ENCODE results near the gene KRT81. TPM values are rescaled to one million over a fixed set of nuclear protein-coding genes. Genes with fewer than 3 reads are reported as not detected.
A peak's percentile ranks its signal among the peaks of the same experiment; 100 is the strongest.

Gene KRT81
- 3.3 TPM in 1 of 2 replicates, not detected in the other for total RNA-seq (2014; rRNA removed; shearing (Covaris generic); ENCODE audit: low replicate concordance)

DNA sequence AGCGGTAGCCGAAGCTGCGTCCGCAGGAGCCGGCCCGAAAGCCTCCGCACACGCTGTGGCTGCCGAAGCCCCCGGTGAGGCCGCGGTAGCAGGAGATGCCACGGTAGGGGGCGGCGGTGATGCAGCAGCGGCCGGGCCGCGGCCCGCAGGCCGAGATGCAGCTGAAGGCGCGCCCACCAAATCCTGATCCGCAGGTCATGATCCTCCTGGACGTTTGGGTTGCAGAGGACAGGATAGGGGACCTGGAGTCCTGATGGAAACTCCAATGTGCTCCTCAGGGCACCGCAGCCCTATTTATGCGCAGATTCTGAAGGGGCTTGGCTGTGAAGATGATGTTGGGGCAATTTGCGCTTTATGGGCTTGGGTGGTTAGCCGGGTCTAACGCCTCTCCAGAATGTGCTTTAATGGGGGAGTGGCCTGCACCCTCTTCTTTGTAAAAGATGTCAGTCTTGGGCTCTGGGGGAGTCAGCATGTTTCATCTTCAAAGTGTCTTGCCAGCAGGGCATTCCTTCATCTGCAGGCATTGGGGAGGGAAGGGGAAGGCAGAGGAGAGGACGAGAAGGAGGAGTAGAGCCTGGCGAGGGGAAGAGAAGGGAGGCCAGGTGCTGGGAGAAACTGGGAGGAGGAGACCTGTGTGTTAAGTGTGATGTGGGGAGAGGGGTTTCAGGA lies at the start of gene KRT81:
Gene KRT81, minus strand, starts transcription at position 268 of the 669 bp plus-strand sequence. Its CDS starts 69 bp downstream, at position 199.
- DNase-seq (ENCODE audit: low read depth), result no peak
- in situ Hi-C loops (cut with HindIII; ENCODE audit: low pct_unique_long_range_greater_than_20kb, low sequenced_read_pairs), result no loop called here

DNA sequence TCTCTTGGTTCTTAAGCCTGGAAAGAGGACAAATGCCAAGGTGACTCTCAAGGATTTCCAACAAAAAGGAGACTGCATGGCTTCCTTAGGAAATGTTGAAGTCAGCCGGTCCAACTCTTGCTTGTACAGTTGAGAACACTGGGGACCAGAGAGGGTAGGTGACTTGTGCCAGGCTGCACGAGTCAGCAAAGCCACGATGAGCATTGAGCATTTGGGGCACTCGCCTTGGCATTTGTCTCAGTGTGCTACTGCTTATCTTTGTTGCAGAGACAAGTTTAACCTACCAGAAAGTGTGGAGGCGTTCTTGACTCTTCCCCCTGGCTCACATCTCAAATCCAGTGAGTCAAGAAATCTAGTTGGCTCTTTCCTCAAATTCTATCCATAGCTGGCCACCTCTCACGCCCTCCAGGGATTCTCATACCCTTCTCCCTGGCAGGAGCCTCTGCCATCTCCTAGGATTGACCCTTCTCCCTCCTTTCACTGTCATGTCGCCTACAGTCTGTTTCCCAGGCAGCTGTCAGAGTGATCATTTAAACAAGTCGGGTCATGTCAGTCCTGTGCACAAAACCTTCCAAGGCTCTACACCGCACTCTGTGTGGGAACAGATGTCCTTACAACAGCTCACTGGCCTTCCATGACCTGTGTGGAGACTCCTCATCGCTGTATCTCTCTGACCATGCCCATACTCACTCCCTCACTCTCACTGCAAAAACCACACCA lies 47.1 kb upstream of the KRT81 start:
- in situ Hi-C loops (cut with HindIII; ENCODE audit: low pct_unique_long_range_greater_than_20kb, low sequenced_read_pairs), result no loop called here
- no peak for DNase-seq (ENCODE audit: low read depth)

DNA sequence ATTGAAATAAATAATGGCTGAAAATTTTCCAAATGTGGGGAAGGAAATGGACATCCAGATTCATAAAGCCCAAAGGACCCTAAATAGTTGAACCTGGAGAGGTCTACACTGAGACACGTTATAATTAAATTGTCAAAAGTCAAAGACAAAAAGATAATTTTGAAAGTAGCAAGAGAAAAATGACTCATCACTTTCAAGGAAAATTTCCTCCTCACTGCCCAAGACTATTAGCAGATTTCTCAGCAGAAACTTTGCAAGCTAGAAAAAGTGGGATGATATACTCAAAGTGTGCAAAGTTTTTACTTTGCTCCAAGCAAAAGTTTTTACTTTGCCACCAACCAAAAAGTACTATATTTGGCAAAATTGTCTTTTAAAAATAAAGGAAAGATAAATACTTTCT lies 45.7 kb upstream of the KRT81 start:
- peak; percentile 25 for DNase-seq (ENCODE audit: low read depth)

DNA sequence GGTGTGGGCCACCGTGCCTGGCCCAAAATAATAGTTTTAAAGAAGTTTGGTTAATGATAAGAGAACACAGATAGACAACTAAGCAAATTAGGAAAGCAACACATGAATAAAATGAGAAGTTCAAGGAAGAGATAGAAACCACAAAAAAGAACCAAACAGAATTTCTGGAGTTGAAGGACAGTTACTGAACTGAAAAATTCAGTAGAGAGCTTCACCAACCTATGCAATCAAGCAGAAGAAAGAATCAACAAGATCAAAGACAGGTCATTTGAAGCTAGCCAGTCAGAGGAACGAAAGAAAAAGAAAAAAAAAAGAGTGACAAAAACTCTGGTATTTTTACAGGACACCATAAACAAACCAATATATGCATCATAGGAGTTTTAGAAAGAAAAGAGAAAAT lies 45.3 kb upstream of the KRT81 start:
- DNase-seq (ENCODE audit: low read depth), result peak; percentile 21
- in situ Hi-C loops (cut with HindIII; ENCODE audit: low pct_unique_long_range_greater_than_20kb, low sequenced_read_pairs), result no loop called here

More for the DNA sequence above, 45.7 kb upstream of the KRT81 start:
- in situ Hi-C loops (cut with HindIII; ENCODE audit: low pct_unique_long_range_greater_than_20kb, low sequenced_read_pairs), result no loop called here

DNA sequence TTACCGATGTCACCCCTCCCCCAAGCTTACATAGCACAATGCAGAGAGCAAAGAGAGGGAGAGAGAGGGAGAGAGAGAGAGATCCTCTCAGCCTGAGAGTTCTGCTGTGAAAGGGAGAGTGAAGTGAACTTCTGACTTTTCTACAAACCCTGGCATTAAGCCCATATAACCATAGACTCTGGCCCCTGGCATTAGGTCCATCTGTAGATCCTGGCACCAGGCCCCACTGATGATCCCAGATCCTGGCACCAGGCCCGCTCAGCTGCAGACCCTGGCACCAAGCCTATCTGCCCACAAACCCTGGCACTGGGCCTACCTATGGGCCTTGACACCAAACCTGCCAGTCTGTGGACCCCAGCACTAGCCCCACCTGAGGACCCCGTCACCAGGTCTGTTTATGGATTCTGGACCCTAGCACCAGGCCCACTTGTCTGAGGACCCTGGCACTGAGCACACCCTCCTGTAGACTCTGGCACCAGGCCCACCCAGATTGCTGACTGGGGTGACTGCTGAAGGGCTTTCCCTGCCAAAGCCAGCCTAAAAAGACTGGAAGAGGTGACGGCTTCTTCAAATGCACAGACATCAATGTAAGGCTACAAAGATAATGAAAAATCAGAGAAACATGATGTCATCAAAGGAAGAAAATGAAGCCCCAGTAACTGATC lies 44.4 kb upstream of the KRT81 start:
- in situ Hi-C loops (cut with HindIII; ENCODE audit: low pct_unique_long_range_greater_than_20kb, low sequenced_read_pairs), result no loop called here
- peak; percentile 34 for DNase-seq (ENCODE audit: low read depth)

DNA sequence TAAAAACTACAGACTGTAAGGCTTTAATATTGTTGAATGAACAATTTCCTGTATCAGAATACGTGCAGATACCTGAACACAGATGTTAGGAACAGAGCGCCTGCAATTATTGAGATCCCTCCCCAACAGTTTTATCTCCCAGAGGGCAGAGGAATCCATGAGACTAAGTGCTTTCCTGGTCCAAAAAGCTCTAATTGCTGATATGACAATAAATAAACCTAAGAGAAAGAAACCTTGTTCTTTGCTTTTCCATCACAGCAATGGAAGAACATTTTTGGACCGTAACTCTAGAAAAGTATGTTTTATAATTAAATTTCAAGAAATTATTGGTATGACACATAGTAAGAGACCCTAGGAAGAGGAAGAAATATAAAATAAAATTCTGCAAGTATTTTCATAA lies 42.9 kb upstream of the KRT81 start:
- DNase-seq (ENCODE audit: low read depth), result no peak

DNA sequence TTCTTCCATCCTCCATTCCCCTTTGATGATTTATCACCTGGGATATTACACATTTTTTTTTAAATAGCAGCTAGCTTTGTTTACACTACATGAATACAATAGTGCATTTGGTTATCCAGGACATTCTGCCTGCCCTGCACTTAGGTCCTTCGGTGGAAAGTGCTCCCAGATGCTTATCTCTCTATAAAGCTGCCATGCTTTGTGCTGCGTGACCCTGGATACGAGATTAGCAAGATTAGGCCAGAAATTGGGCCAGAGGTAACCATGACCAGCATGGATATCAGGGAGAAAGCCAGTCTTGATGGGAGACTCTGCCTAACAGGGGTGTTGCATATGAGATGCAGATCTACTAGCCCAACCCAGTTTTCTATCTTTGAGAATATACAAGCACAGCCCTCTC lies 42.0 kb upstream of the KRT81 start:
- in situ Hi-C loops (cut with HindIII; ENCODE audit: low pct_unique_long_range_greater_than_20kb, low sequenced_read_pairs), result no loop called here
- no peak for DNase-seq (ENCODE audit: low read depth)

More for the DNA sequence above, 42.9 kb upstream of the KRT81 start:
- in situ Hi-C loops (cut with HindIII; ENCODE audit: low pct_unique_long_range_greater_than_20kb, low sequenced_read_pairs), result no loop called here

DNA sequence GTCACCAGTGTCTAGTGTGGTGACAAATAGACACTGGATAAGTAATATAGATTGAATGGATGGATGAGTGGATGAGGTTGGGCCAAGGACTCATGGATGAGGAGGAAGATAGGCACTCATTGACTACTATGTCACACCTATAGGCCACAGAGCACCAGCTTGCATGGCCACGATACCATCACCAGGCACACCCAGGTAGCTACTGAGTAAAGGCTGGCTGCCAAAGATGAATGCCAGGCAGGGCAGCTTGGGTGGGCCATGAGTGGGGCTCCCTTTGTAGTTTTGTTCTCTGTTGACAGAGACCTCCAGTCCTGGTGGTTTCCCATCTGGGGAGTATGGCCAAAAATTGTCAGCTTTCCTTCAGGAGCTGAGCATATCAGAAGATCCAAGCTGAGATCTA lies 41.0 kb upstream of the KRT81 start:
- in situ Hi-C loops (cut with HindIII; ENCODE audit: low pct_unique_long_range_greater_than_20kb, low sequenced_read_pairs), result no loop called here
- no peak for DNase-seq (ENCODE audit: low read depth)

DNA sequence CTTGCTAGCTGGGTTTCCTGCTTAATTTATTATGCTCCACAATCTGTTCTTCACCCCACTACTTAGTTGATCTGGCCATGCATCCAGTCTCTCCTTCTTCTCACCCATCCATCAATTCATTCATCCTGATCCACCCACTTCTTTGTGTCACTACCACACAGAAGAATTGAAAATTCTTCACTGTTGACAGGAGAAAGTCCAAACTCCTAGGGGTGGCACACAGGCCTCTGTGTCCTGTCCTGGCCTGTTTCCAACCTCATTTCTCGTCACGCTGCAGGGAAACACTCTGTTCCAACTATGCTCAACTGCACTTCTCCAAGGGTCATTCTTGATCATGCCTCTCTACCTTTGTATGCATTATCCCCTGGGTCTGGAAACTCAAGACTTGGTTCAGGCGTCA lies 40.5 kb upstream of the KRT81 start:
- DNase-seq (ENCODE audit: low read depth), result no peak
- in situ Hi-C loops (cut with HindIII; ENCODE audit: low pct_unique_long_range_greater_than_20kb, low sequenced_read_pairs), result no loop called here

DNA sequence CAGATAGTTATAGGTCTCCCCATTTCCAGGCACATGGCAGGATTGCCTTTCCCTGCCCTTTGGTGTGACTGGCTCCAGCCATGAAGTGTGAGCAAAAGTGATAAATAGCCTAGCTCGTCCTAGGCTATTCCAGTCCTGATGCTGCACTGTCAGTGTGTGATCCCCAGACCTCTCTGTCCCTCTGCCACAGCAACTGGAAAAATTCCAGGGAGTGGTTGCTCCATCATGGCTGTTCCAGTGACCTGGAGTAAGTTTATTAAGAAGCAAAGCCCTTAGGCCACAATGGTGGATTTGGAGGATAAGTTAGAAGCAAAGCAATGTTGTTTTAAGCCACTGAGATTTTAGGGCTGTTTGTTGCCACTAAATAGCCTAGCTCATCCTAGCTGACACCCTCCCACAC lies 39.7 kb upstream of the KRT81 start:
- DNase-seq (ENCODE audit: low read depth), result no peak
- in situ Hi-C loops (cut with HindIII; ENCODE audit: low pct_unique_long_range_greater_than_20kb, low sequenced_read_pairs), result no loop called here

DNA sequence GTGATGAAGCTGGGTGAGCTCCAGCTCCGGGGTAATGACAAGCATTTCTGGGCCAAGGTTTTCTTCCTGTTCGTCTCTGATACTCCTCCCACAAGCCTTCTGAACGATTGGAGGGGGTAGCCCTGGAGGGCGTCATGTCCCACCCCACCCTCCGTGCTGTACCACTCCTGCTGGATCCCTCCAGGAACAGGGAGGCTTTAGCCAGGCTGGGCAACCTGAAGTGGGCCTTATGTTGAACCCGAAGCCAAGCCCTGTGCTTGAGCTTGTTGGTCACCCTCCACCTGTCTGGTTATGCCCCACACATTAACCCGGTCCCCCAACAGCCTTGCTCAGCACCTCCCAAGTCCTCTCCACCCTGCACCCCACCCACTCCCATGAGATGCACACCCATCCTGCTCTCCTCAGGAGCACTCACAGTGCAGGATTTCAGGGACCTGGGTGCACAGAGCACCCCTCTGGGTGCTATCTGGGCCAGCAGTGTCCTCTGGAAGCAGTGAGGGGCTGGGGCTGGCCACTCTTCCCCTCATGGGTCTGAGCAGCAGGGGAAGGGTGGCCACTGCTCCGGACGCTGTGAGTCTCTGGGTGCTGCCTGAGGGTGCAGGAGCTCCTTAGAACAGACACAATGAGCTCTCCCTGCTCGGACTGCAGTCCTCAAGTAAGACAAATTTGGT lies 36.6 kb upstream of the KRT81 start:
- no peak for DNase-seq (ENCODE audit: low read depth)
- in situ Hi-C loops (cut with HindIII; ENCODE audit: low pct_unique_long_range_greater_than_20kb, low sequenced_read_pairs), result no loop called here

DNA sequence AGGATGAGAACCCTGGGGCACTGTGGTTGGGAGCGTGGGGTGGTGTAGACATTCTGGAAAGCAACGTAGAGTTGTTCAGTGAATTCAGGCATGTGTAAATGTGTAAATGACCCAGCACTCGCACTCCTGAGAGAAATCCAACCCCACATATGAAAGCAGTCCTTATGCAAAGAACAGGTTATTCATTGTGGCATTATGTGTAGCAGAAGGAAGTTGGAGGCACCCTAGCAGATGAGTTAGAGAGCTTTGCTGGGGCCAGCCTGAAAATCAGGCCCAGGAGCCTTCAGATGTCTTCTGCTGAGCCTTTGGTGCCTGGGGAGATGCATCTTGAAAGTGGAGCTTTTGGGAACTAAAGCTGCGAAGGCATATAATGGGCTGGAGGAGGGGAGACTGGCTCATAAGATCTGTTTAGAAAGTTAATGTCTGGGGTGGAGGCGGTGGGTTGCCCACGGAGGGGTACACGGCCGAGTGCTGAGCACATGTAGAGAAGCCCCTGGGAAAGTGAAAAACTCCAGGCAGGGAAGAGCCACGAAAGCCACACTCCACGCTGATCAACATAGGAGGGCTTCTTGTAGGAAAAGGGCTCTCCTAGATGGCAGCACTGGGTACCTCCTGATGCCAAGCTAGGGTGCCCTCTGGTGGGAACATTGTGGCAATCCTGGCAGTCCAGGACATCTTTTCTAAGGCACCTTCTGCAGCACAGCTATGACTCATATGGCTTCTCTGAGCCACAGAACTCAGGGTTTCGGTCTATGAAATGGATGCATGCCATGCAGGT lies 35.9 kb upstream of the KRT81 start:
- in situ Hi-C loops (cut with HindIII; ENCODE audit: low pct_unique_long_range_greater_than_20kb, low sequenced_read_pairs), result no loop called here

DNA sequence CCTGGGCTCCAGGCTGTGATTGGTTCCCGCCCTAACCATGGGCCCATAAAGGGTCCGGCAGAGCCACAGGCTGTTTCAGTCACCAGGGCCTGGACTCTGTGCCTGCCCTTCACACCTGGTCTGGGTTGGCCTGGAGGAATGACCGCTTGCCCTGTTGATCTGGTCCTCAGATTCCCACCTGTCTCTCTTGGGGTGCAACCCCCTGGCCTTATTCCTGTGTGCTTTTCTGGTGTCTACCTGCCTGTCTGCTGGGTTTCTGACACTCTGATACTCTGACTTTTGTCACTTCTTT lies 32.8 kb upstream of the KRT81 start:
- in situ Hi-C loops (cut with HindIII; ENCODE audit: low pct_unique_long_range_greater_than_20kb, low sequenced_read_pairs), result no loop called here
- DNase-seq (ENCODE audit: low read depth), result no peak

More for the DNA sequence above, 35.9 kb upstream of the KRT81 start:
- peak; percentile 91 for DNase-seq (ENCODE audit: low read depth)

DNA sequence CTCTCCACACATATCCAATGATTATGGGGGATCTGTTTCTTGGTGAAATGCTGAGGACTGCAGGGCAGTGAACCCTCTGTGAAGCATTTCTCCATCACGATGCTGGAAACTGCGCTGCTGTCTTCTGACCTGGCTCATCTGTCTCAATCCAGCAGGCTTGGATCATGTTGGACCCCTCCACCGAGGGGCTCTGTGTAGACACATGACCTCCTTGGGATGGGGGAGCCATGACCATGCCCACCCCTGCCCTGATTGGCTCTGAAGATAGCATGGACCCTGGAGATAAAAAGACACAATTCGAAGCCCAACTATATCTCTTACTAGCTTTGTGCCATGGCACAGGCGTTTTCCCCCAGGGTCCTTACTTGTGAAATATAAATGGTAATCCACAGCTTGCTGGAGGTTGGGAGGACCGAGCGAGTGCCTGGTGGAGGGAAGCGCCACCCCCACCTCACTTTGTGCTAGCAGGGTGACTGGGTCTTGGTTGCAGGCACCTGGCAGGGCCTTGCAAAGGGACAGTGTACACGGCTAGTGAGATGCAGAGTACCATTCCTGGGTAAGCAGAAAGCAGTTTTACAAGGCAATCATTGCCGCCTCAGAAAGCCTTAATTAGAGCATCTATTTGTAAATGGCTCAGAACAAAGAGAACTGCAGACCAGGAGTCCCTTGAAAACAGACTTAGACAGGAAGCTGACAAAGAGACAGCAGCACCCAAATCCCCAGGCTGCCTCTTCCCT lies 32.2 kb upstream of the KRT81 start:
- no peak for DNase-seq (ENCODE audit: low read depth)
- in situ Hi-C loops (cut with HindIII; ENCODE audit: low pct_unique_long_range_greater_than_20kb, low sequenced_read_pairs), result no loop called here

DNA sequence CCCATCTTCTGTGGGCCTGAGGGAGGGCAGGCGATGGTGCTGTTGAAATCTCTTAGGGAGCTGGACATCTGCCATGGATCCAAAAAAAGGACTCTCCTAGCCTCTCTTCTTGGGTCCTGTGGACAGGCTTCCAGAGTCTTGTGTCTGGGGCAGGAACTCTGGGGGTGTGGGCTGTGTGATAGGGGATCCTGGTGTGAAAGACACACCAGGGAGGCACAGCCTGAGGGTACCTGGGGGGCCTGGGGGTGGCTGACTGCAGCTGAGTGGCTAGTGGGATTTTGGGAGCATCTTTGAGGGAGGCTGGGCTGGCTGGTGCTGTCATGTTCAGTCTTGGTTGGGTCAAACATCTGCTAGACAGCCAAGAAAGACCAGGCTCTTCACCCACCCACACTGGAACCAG lies 31.7 kb upstream of the KRT81 start:
- no peak for DNase-seq (ENCODE audit: low read depth)
- in situ Hi-C loops (cut with HindIII; ENCODE audit: low pct_unique_long_range_greater_than_20kb, low sequenced_read_pairs), result no loop called here

DNA sequence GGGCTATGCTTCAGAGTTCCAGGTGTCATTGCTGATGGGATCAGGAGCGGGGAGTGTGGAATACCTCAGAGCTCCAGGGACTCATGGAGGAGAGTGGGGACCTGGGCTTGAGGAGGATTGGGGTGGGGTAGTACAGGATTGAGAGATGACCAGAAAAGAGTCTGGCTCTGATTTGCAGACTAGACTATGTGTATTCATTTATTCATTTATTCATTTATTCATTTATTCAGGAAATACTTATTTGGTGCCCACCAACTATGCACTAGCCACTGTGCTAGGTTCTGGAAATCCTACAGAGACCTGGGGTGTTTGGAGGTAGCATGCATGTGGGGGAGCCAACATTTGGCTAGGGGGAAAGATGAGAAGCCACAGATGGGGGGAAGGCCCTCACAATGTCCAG lies 30.7 kb upstream of the KRT81 start:
- no peak for DNase-seq (ENCODE audit: low read depth)
- in situ Hi-C loops (cut with HindIII; ENCODE audit: low pct_unique_long_range_greater_than_20kb, low sequenced_read_pairs), result no loop called here

DNA sequence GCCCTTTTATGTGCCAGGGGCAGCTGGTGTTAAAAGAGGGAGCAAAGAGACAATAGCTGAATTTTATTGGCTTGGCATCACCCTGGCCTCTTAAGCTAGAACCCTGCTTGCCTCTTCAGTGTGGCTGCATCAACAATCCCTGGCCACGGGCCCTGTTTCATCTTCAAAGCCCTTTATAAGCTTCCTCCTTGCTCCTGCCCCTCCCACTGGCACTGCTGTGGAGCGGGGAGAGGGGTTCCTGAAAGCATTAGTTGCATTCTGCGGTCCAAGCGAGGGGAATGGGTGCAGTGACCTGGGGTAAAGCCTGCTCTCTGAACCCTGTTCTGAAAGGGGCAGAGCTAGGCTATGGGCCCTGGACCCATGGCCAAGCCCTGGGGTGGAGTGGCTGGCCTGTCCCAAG lies 30.1 kb upstream of the KRT81 start:
- in situ Hi-C loops (cut with HindIII; ENCODE audit: low pct_unique_long_range_greater_than_20kb, low sequenced_read_pairs), result no loop called here
- no peak for DNase-seq (ENCODE audit: low read depth)

All from Caki2 (cell line).